Duodenal mucosa (tissue), 2 donors: Measurements from ENCODE around the gene DHRS9.

Experiments used
- H3K27ac ChIP-seq: one replicate; pipeline ENCODE4 v1.7.0; 2013; ENCODE audit warnings: low read depth, low read length
- H3K27me3 ChIP-seq, 2 donors: one replicate each; pipeline ENCODE4 v1.7.0; 2013; ENCODE audit warnings: low read length in 2 of 2, control low read depth in 1 of 2; ENCODE audit not compliant: insufficient read depth in 2 of 2, control insufficient read depth in 1 of 2
- H3K36me3 ChIP-seq, 2 donors: one replicate each; pipeline ENCODE4 v1.7.0; 2013; ENCODE audit warnings: low read length in 2 of 2, control low read depth in 1 of 2; ENCODE audit not compliant: insufficient read depth in 2 of 2, control insufficient read depth in 1 of 2
- H3K4me1 ChIP-seq, 2 donors: one replicate each; pipeline ENCODE4 v1.7.0; 2013; ENCODE audit warnings: low read length in 2 of 2, control low read depth in 1 of 2; ENCODE audit not compliant: insufficient read depth in 2 of 2, control insufficient read depth in 1 of 2
- H3K4me3 ChIP-seq, 2 donors: one replicate each; pipeline ENCODE4 v1.7.0; 2013; ENCODE audit warnings: low read length in 2 of 2, low read depth in 1 of 2
- H3K9ac ChIP-seq, 2 donors: one replicate each; pipeline ENCODE4 v1.7.0; 2013; ENCODE audit warnings: low read length in 2 of 2, low read depth in 1 of 2
- H3K9me3 ChIP-seq, 2 donors: one replicate each; pipeline ENCODE4 v1.7.0; 2013; ENCODE audit warnings: low read length in 2 of 2, control low read depth in 1 of 2; ENCODE audit not compliant: control insufficient read depth in 1 of 2

The DHRS9 gene

GRCh38 chr2:169093535-169093934 lies 24.2 kb downstream of the DHRS9 start:
- Histone ChIP-seq H3K9ac (no peak overlapping the region), H3K9me3 (no peaks in the 10 kb centered on the region), H3K4me1 (peaks cover 10 to 33% of the 10 kb centered on the region in 2 donors), H3K4me3 (no peak overlapping the region), H3K36me3 (no peaks in the 10 kb centered on the region), H3K27me3 (no peaks in the 10 kb centered on the region), H3K27ac (no peak overlapping the region)

GRCh38 chr2:169094676-169095075 lies 25.3 kb downstream of the DHRS9 start:
- H3K9ac ChIP-seq: no peak overlapping the region
- H3K36me3 ChIP-seq: no peaks in the 10 kb centered on the region
- no peak overlapping the region for H3K27ac ChIP-seq
- H3K9me3 ChIP-seq: no peaks in the 10 kb centered on the region
- H3K27me3 ChIP-seq: no peaks in the 10 kb centered on the region
- no peak overlapping the region for H3K4me3 ChIP-seq
- H3K4me1 ChIP-seq: peaks cover 10 to 31% of the 10 kb centered on the region in 2 donors

- Histone ChIP-seq H3K27me3 (no peaks in the 10 kb centered on the region), H3K4me3 (no peak overlapping the region), H3K4me1 (peaks cover 10 to 25% of the 10 kb centered on the region in 2 donors), H3K36me3 (no peaks in the 10 kb centered on the region), H3K27ac (no peak overlapping the region), H3K9me3 (no peaks in the 10 kb centered on the region), H3K9ac (no peak overlapping the region)
Measured at GRCh38 chr2:169095621-169096105, 26.3 kb downstream of the DHRS9 start.

- Histone ChIP-seq H3K36me3 (no peaks in the 10 kb centered on the region), H3K4me3 (no peak overlapping the region), H3K9ac (no peak overlapping the region), H3K9me3 (no peaks in the 10 kb centered on the region), H3K27ac (no peak overlapping the region), H3K4me1 (peaks cover 0 to 5% of the 10 kb centered on the region in 2 donors), H3K27me3 (no peaks in the 10 kb centered on the region)
Measured at GRCh38 chr2:169104848-169105247, 35.5 kb downstream of the DHRS9 start.

- Histone ChIP-seq H3K27ac (no peak overlapping the region), H3K4me1 (peaks cover 0 to 5% of the 10 kb centered on the region in 2 donors), H3K4me3 (no peak overlapping the region), H3K27me3 (no peaks in the 10 kb centered on the region), H3K9me3 (no peaks in the 10 kb centered on the region), H3K36me3 (no peaks in the 10 kb centered on the region), H3K9ac (no peak overlapping the region)
Measured at GRCh38 chr2:169105476-169105875, 36.1 kb downstream of the DHRS9 start.

GRCh38 chr2:169106134-169106533 lies 36.8 kb downstream of the DHRS9 start:
- Histone ChIP-seq H3K4me3 (no peak overlapping the region), H3K9me3 (no peaks in the 10 kb centered on the region), H3K27ac (no peak overlapping the region), H3K9ac (no peak overlapping the region), H3K27me3 (no peaks in the 10 kb centered on the region), H3K4me1 (peaks cover 0 to 5% of the 10 kb centered on the region in 2 donors), H3K36me3 (no peaks in the 10 kb centered on the region)

- Histone ChIP-seq H3K9me3 (no peaks in the 10 kb centered on the region), H3K9ac (no peak overlapping the region), H3K27ac (no peak overlapping the region), H3K4me3 (no peak overlapping the region), H3K36me3 (no peaks in the 10 kb centered on the region), H3K27me3 (no peaks in the 10 kb centered on the region), H3K4me1 (peaks cover 0 to 5% of the 10 kb centered on the region in 2 donors)
Measured at GRCh38 chr2:169106563-169107545, 37.5 kb downstream of the DHRS9 start.

GRCh38 chr2:169107645-169108044 lies 38.3 kb downstream of the DHRS9 start:
- peaks cover 0 to 5% of the 10 kb centered on the region in 2 donors for H3K4me1 ChIP-seq
- H3K9ac ChIP-seq: no peak overlapping the region
- H3K27ac ChIP-seq: no peak overlapping the region
- H3K4me3 ChIP-seq: no peak overlapping the region
- no peaks in the 10 kb centered on the region for H3K36me3 ChIP-seq
- no peaks in the 10 kb centered on the region for H3K9me3 ChIP-seq
- no peaks in the 10 kb centered on the region for H3K27me3 ChIP-seq

- Histone ChIP-seq H3K9me3 (no peaks in the 10 kb centered on the region), H3K27me3 (no peaks in the 10 kb centered on the region), H3K4me1 (peaks cover 0 to 5% of the 10 kb centered on the region in 2 donors), H3K9ac (no peak overlapping the region), H3K27ac (no peak overlapping the region), H3K4me3 (no peak overlapping the region), H3K36me3 (no peaks in the 10 kb centered on the region)
Measured at GRCh38 chr2:169108099-169108884, 38.9 kb downstream of the DHRS9 start.
